ENCODE measurements around the gene APOC4. TPM values are rescaled to one million over a fixed set of nuclear protein-coding genes. Genes with fewer than 3 reads are reported as not detected.

APOC4 gene
- total RNA-seq, 1 experiment from 2014 or later: not detected

- Histone ChIP-seq H3K36me3 (ENCODE audit: insufficient read depth, low read length) (no peaks in the 10 kb centered on the region), H3K4me2 (ENCODE audit: low read depth, low read length, poor library complexity, severe bottlenecking) (no peak overlapping the region), H3K27ac (ENCODE audit: low read length) (no peak overlapping the region), H2AFZ (ENCODE audit: low read length) (no peak overlapping the region), H3K79me2 (ENCODE audit: low read length) (peaks cover 12% of the 10 kb centered on the region), H3K4me1 (ENCODE audit: low read length) (peaks cover 13% of the 10 kb centered on the region), H3K9ac (ENCODE audit: low read length) (no peak overlapping the region), H4K20me1 (ENCODE audit: insufficient read depth, low read depth, low read length) (no peaks in the 10 kb centered on the region), H3K9me2 (replicated peaks; ENCODE audit: insufficient read depth, low read length) (no peaks in the 10 kb centered on the region), H3K9me3 (ENCODE audit: low read length) (no peaks in the 10 kb centered on the region), H3K4me3 (ENCODE audit: low read length) (no peak overlapping the region), H3K27me3 (ENCODE audit: low read length) (no peaks in the 10 kb centered on the region)
- no peak for DNase-seq
Measured at GRCh38 chr19:44949550-44949949, 7.5 kb downstream of the APOC4 start.

GRCh38 chr19:44951179-44952159 lies 9.4 kb downstream of the APOC4 start:
- Histone ChIP-seq H4K20me1 (ENCODE audit: insufficient read depth, low read depth, low read length) (peaks cover 10% of the 10 kb centered on the region), H3K9me2 (replicated peaks; ENCODE audit: insufficient read depth, low read length) (no peaks in the 10 kb centered on the region), H3K4me3 (ENCODE audit: low read length) (no peak overlapping the region), H3K4me2 (ENCODE audit: low read depth, low read length, poor library complexity, severe bottlenecking) (no peak overlapping the region), H3K9me3 (ENCODE audit: low read length) (no peaks in the 10 kb centered on the region), H3K36me3 (ENCODE audit: insufficient read depth, low read length) (no peaks in the 10 kb centered on the region), H3K79me2 (ENCODE audit: low read length) (peaks cover 24% of the 10 kb centered on the region), H3K27ac (ENCODE audit: low read length) (no peak overlapping the region), H3K4me1 (ENCODE audit: low read length) (peaks cover 20% of the 10 kb centered on the region), H3K27me3 (ENCODE audit: low read length) (no peaks in the 10 kb centered on the region), H3K9ac (ENCODE audit: low read length) (peak overlapping the region; percentile 44; the same call in 1 of the 2 replicates), H2AFZ (ENCODE audit: low read length) (no peak overlapping the region)
- peak; percentile 92 for DNase-seq

GRCh38 chr19:44954278-44954648 lies 12.2 kb downstream of the APOC4 start:
- Histone ChIP-seq H3K27ac (ENCODE audit: low read length) (peak overlapping the region; percentile 82), H3K4me1 (ENCODE audit: low read length) (peaks cover 41% of the 10 kb centered on the region), H4K20me1 (ENCODE audit: insufficient read depth, low read depth, low read length) (peaks cover 26% of the 10 kb centered on the region), H3K9ac (ENCODE audit: low read length) (peak overlapping the region; percentile 99), H2AFZ (ENCODE audit: low read length) (peak overlapping the region; percentile 82; the same call in 1 of the 2 replicates), H3K79me2 (ENCODE audit: low read length) (peaks cover 52% of the 10 kb centered on the region), H3K27me3 (ENCODE audit: low read length) (no peaks in the 10 kb centered on the region), H3K9me3 (ENCODE audit: low read length) (no peaks in the 10 kb centered on the region), H3K36me3 (ENCODE audit: insufficient read depth, low read length) (no peaks in the 10 kb centered on the region), H3K4me3 (ENCODE audit: low read length) (peak overlapping the region; percentile 100), H3K4me2 (ENCODE audit: low read depth, low read length, poor library complexity, severe bottlenecking) (peak overlapping the region; percentile 88), H3K9me2 (replicated peaks; ENCODE audit: insufficient read depth, low read length) (no peaks in the 10 kb centered on the region)
- no peak for DNase-seq

- peak; percentile 99 for DNase-seq
- no peaks in the 10 kb centered on the region for H3K36me3 ChIP-seq (ENCODE audit: insufficient read depth, low read length)
- peak within 1 kb of the TSS; percentile 95 for H3K4me2 ChIP-seq (ENCODE audit: low read depth, low read length, poor library complexity, severe bottlenecking)
- peak within 1 kb of the TSS; percentile 82 for H3K27ac ChIP-seq (ENCODE audit: low read length)
- H3K9me2 ChIP-seq (replicated peaks; ENCODE audit: insufficient read depth, low read length): no peaks in the 10 kb centered on the region
- H3K79me2 ChIP-seq (ENCODE audit: low read length): peaks cover 58% of the 10 kb centered on the region
- H4K20me1 ChIP-seq (ENCODE audit: insufficient read depth, low read depth, low read length): peaks cover 31% of the 10 kb centered on the region
- peak within 1 kb of the TSS; percentile 100 for H3K4me3 ChIP-seq (ENCODE audit: low read length)
- H3K4me1 ChIP-seq (ENCODE audit: low read length): peaks cover 47% of the 10 kb centered on the region
- peak within 1 kb of the TSS; percentile 82; the same call in 1 of the 2 replicates for H2AFZ ChIP-seq (ENCODE audit: low read length)
- H3K9me3 ChIP-seq (ENCODE audit: low read length): no peaks in the 10 kb centered on the region
- H3K9ac ChIP-seq (ENCODE audit: low read length): peak within 1 kb of the TSS; percentile 99
- no peaks in the 10 kb centered on the region for H3K27me3 ChIP-seq (ENCODE audit: low read length)
Measured at GRCh38 chr19:44954649-44955504, 12.8 kb downstream of the APOC4 start, which contains the start of gene CLPTM1. TSS of gene CLPTM1 (plus strand) at chr19:44955380. CDS start at chr19:44955396, 16 bp downstream.

- peak; percentile 65 for DNase-seq
- H3K9me2 ChIP-seq (replicated peaks; ENCODE audit: insufficient read depth, low read length): no peaks in the 10 kb centered on the region
- H3K36me3 ChIP-seq (ENCODE audit: insufficient read depth, low read length): no peaks in the 10 kb centered on the region
- peak overlapping the region; percentile 28; the same call in 1 of the 2 replicates for H3K27ac ChIP-seq (ENCODE audit: low read length)
- H3K27me3 ChIP-seq (ENCODE audit: low read length): no peaks in the 10 kb centered on the region
- no peak overlapping the region for H2AFZ ChIP-seq (ENCODE audit: low read length)
- H3K9ac ChIP-seq (ENCODE audit: low read length): peak overlapping the region; percentile 99
- peak overlapping the region; percentile 95 for H3K4me2 ChIP-seq (ENCODE audit: low read depth, low read length, poor library complexity, severe bottlenecking)
- H3K9me3 ChIP-seq (ENCODE audit: low read length): no peaks in the 10 kb centered on the region
- peaks cover 56% of the 10 kb centered on the region for H3K4me1 ChIP-seq (ENCODE audit: low read length)
- peak overlapping the region; percentile 100 for H3K4me3 ChIP-seq (ENCODE audit: low read length)
- peaks cover 67% of the 10 kb centered on the region for H3K79me2 ChIP-seq (ENCODE audit: low read length)
- peaks cover 39% of the 10 kb centered on the region for H4K20me1 ChIP-seq (ENCODE audit: insufficient read depth, low read depth, low read length)
Measured at GRCh38 chr19:44955505-44956439, 13.7 kb downstream of the APOC4 start.

- Histone ChIP-seq H3K4me1 (ENCODE audit: low read length) (peaks cover 67% of the 10 kb centered on the region), H3K9ac (ENCODE audit: low read length) (peak overlapping the region; percentile 99), H3K79me2 (ENCODE audit: low read length) (peaks cover 84% of the 10 kb centered on the region), H3K9me3 (ENCODE audit: low read length) (no peaks in the 10 kb centered on the region), H3K27me3 (ENCODE audit: low read length) (no peaks in the 10 kb centered on the region), H3K36me3 (ENCODE audit: insufficient read depth, low read length) (peaks cover 9% of the 10 kb centered on the region; the same call in 1 of the 2 replicates), H3K4me2 (ENCODE audit: low read depth, low read length, poor library complexity, severe bottlenecking) (peak overlapping the region; percentile 95), H4K20me1 (ENCODE audit: insufficient read depth, low read depth, low read length) (peaks cover 44% of the 10 kb centered on the region), H3K9me2 (replicated peaks; ENCODE audit: insufficient read depth, low read length) (no peaks in the 10 kb centered on the region), H2AFZ (ENCODE audit: low read length) (no peak overlapping the region), H3K27ac (ENCODE audit: low read length) (peak overlapping the region; percentile 21; the same call in 1 of the 2 replicates), H3K4me3 (ENCODE audit: low read length) (no peak overlapping the region)
- peak; percentile 29 for DNase-seq
Measured at GRCh38 chr19:44957526-44957925, 15.5 kb downstream of the APOC4 start.

- peaks cover 67% of the 10 kb centered on the region for H3K4me1 ChIP-seq (ENCODE audit: low read length)
- H3K79me2 ChIP-seq (ENCODE audit: low read length): peaks cover 85% of the 10 kb centered on the region
- H3K4me2 ChIP-seq (ENCODE audit: low read depth, low read length, poor library complexity, severe bottlenecking): peak overlapping the region; percentile 95
Measured at GRCh38 chr19:44958090-44958489, 16.1 kb downstream of the APOC4 start.

More at GRCh38 chr19:44958090-44958489, 16.1 kb downstream of the APOC4 start:
- Histone ChIP-seq H3K9ac (ENCODE audit: low read length) (peak overlapping the region; percentile 99), H3K36me3 (ENCODE audit: insufficient read depth, low read length) (peaks cover 10% of the 10 kb centered on the region; the same call in 1 of the 2 replicates), H3K4me3 (ENCODE audit: low read length) (no peak overlapping the region), H3K27ac (ENCODE audit: low read length) (peak overlapping the region; percentile 21; the same call in 1 of the 2 replicates), H3K9me3 (ENCODE audit: low read length) (no peaks in the 10 kb centered on the region), H3K9me2 (replicated peaks; ENCODE audit: insufficient read depth, low read length) (no peaks in the 10 kb centered on the region), H4K20me1 (ENCODE audit: insufficient read depth, low read depth, low read length) (peaks cover 44% of the 10 kb centered on the region), H3K27me3 (ENCODE audit: low read length) (no peaks in the 10 kb centered on the region), H2AFZ (ENCODE audit: low read length) (no peak overlapping the region)
- DNase-seq: no peak

All from Karpas-422 (cell line).